Raji (cell line): ENCODE results near the gene GALNT17.

Experiments
- POLR2A ChIP-seq: IDR thresholded peaks from 2 replicates; pipeline ENCODE4 v1.6.1; 2011; ENCODE audit warnings: low read depth, low read length, control low read depth; ENCODE audit not compliant: insufficient read depth

The GALNT17 gene

DNA sequence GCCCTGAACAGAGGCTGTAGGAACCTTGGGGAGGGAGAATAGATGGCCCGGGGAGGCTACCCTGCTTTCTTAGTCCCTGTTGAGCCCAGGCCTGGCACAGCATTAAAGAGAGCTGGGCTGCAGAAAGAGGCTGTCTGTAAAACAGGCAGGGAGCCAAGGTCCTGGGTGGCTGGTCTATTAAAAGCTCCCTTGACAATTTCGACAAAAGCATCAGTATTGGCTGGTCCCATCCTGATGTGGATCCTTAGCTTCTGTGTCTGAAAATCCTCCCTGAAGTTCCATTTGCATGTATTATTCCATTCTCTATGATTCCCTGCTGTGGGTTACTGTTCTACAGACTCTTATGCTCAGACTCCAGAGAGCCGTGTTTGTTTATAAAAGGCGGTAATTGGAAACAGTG lies 158.5 kb downstream of the GALNT17 start:
- TF ChIP-seq POLR2A = no peak

DNA sequence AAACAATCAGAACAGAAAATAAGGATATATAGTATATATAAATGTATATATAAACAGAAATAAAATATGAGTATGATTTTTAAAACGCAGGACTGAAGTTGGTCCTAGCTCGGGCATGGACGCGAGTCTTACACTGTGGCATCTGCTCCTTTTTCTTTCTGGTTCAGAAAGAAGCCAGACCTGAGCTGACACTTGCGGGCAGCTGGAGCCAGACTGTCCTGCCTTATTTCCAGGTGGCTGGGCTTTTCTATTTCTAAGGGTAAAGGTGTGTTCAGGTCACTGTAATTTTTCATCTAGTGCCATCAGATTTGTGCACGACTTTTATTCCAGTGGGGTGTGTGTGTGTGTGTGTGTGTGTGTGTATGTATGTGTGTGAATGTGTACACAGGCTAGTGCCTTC lies 166.4 kb downstream of the GALNT17 start:
- no peak for TF ChIP-seq POLR2A

DNA sequence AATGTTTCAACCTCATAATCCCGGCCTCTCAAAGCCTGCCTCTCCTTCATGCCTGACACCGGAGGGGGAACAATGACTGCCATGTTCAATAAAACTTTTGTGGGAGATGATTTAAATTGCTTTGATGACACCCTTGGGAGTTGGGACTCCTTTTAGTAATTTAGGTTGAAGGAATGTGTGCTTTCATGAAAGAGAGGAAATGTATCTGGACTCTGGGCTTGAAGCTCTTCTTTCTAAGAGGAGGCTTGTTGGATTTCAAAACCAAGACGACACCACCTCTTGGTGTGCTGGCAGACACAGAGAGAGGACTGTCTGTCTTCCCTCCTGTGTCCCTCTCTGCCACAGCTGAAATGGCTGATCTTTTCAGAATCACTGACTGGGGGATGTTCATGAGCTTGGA lies 168.1 kb downstream of the GALNT17 start:
- TF ChIP-seq POLR2A = no peak

DNA sequence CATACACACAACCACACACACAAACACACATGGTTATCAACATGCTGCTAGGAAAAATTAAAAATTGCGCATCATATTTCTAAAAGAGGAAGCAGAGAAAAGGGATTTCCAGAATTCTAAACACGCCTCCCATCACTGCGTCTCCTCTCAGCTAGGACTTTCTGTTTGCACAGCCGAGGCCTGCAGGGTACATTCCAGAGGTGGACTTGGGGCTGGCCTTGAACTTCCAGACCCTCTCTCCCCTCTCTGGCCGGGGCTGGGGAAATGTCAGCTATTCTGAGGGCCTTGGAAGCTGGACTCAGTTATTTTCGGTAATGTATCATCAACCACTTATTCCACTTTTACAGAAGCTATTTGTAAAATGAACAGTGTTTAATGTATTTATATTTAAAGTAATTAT lies 168.7 kb downstream of the GALNT17 start:
- no peak for TF ChIP-seq POLR2A

DNA sequence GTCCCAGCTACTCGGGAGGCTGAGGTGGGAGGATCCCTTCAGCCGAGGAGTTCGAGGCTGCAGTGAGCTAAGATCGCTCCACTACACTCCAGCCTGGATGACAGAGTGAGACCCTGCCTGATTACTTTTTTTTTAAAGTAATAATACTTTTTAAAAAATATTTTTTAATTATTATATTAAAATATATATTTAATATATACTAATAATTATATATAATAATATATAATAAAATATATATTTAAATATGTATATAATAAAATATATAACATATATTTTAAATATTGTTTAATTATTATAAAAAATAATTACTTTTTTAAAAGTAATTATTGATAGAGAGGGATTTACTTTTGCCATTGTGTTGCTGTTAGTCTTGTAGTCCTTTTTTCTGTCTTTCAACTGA lies 169.2 kb downstream of the GALNT17 start:
- no peak for TF ChIP-seq POLR2A

DNA sequence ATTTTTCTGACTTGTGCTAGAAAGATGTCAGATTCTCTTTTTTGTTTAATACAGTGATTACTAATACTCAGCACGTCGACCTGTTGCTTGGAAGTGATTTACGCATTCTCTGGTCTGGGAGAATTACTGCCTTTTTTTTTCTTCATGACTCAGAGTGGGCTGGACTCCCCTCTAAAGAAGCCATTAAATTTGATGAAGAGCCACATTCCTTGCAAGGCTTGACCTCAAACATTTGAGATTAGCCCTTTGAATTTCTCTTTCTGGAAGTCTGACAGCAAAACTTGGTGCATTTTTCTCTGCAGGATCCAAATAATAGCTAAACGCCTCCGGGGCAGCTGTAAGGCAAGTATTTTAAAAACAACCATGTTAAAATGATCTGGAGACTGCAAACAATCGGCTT lies 171.6 kb downstream of the GALNT17 start:
- TF ChIP-seq POLR2A = no peak

DNA sequence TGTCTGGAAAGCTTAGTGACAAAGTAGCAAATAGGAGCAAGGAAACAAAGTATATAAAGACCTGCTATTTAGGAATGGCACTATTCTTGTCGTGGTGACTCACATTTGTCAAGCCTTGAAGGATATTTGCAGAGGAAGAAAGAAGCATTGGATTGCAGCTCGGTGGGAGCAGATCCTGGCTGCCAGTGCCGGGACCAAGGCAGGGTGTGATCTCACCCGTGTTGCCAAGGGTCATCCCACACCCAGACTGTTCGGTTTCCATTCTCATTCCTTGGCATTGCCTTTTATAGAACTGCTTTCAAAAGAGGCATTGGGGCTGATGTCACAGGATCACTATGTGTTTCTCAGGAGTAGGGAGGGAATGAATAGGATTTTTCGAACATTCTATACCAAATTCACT lies 176.2 kb downstream of the GALNT17 start:
- no peak for TF ChIP-seq POLR2A

DNA sequence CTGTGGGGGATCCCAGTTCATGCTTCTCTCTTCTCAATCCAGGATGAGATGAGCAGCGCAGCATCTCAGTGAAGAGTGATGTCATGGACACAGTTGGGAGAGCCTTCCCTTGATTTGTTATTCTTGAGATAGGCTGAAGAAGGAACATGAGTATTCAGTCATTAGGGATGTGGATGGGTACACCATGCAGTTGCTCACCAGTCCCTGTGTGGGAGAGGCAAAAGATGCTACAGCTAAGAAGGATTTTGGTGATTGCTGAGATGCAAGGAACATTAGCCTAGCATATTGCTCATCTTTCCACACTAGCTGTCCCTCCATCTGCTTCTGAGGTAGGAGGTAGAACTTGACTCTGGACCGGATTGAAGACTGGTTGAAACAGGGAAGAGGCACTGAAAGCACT lies 179.6 kb downstream of the GALNT17 start:
- no peak for TF ChIP-seq POLR2A

DNA sequence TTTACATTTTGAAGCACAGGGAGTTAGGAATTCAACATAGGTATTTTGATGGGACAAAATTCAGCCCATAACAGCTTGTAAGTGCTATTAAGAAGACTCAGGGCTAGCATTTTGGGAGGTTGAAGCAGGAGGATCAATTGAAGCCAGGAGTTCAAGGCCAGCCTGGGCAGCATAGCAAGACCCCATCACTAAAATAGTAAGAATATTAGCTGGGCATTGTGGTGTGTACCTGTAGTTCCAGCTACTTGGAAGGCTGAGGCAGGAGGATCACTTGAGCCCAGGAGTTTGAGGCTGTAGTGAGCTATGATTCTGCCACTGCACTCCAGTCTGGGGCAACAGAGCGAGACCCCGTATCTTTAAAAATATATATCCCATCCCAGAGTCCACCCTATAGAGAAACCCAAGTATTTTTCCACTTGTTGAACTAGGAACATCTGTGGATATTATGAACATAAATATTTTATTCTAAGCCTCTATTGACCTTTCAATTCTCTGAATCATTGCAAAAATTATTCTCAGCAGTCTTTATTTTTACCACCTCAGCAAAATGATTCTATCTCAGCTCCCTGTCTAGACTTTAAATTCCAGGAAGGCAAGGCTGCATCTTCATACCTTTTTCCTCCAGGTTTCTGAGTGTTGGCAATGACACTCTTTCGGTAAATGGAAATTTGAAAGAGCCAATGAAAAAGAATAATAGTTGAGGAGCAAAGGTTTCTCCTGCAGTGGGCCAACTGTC lies 181.0 kb downstream of the GALNT17 start:
- no peak for TF ChIP-seq POLR2A

DNA sequence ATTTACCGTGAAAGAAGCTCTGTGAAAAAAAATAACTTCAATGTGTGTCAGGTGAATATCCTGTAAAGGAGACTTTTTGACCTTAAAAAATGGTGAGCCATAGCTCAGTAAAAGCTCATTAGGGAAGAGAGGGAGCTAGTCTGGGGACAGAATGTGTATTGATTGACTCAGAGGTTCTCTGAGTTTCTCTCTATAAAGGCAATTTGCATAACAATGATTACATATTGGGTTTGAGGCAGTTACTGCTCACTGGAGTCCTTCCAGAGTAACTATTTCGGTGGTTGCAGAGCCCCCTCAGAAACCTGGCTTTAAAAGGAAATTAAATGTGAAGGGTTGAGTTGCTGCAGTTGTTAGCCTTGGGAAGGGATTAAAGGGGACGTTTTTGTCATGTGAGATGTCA lies 181.6 kb downstream of the GALNT17 start:
- no peak for TF ChIP-seq POLR2A

DNA sequence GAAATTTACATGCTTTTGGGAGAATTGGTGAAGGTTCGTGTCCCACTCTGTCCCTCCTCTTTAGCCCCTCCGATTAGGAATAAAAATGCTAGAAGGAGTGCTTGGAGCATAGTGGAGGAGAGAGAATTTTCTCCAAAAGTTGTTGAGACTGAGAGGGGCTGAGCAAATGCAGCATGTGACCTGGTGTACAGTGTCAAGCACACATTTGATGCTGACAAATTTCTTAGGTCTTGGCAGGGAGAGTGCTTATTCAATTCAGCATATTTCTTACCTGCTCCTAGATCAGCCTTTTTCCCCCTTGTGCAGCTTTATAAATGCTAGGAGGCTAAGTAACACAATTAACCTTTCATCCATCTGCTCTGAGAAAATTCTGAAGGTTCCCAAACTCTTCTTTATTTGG lies 189.0 kb downstream of the GALNT17 start:
- no peak for TF ChIP-seq POLR2A

DNA sequence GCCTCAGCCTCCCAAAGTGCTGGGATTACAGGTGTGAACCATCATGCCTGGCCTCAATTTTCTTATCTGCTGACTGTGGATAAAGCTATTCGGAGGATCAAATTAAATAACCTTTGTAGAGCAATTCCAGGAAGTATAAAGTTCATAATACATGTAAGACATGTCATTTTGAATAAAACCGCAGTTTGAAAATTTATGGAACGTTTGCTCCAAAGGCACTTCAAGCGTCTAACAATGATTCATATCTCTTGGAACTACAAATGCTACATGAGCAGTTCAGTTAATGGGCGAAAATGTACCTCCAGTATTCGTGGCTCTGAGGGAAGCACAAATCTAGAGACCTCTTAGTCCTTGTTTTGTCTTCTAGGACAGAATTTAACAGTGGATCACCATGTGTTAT lies 190.3 kb downstream of the GALNT17 start:
- no peak for TF ChIP-seq POLR2A

DNA sequence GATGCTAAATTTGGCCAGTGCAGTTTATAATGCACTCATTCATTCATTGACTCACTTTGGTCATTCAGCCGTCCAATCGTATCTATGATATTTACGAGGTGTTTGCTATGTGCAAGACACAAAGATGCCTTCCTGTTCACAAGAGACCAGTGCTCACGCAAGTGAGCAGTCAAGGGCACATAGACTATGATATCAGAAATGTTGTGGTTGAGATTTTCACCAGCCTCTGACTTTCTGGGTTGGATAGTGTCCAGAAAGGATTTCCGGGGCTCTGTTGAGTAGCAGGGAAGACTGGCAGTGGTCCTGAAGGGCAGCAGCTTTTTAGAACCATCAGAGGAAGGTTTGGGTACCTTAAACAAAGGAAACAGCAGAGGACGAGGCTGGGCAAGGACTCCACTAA lies 191.8 kb downstream of the GALNT17 start:
- TF ChIP-seq POLR2A = no peak

DNA sequence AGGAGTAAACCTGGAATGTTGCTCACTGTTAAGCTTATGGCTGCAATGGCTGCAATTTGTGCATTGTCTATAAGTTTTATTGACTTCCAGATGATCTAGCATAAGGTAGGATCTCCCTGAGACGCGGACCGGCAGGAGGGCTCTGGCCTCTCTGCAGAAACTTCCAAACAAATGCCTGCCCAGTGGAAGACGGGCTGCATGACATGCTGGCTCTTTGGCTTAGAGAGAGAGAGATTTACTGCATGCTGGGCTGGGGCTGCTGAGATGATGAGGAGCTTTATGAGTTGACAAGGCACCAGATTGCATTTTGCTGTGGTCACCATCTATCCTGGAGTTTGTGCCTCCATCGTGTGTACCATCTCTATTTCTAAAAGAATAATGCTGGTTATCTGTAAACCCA lies 193.2 kb downstream of the GALNT17 start:
- no peak for TF ChIP-seq POLR2A

DNA sequence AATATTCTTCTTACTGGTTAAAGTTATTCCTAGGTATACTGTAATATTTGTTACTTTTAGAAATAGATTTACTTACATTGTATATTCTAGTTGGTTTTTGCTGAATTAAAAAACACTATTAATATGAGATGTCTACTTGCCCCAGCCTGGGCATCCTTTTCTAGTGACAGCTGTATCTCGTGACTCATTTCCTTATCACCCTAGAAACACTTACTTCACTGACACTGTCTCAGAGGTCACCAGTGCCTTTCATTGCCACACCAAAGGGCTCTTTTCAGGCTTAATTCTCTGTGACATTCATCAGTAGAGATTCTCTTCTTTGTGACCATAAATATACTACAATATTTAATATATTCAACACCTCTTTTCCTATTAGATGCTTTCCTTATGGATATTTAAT lies 194.7 kb downstream of the GALNT17 start:
- no peak for TF ChIP-seq POLR2A

DNA sequence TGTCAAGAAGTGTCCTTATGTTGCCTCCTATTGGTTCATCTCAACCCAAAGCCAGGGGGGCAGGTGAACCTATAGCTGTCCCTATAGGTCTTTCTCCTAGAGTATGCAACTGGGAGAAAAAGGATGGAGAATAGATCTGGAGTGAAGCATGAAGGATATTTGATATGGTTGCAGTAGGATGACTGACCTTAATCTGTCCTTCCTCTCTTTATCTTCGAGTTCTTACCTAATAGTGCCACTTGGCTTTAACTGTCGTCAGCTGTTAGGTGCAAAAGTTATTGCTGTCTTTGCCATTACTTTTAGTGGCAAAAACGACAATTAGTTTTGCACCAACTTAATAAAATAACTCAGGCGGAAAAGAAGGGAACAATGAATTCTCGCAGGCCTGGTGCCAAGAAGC lies 196.0 kb downstream of the GALNT17 start:
- no peak for TF ChIP-seq POLR2A

DNA sequence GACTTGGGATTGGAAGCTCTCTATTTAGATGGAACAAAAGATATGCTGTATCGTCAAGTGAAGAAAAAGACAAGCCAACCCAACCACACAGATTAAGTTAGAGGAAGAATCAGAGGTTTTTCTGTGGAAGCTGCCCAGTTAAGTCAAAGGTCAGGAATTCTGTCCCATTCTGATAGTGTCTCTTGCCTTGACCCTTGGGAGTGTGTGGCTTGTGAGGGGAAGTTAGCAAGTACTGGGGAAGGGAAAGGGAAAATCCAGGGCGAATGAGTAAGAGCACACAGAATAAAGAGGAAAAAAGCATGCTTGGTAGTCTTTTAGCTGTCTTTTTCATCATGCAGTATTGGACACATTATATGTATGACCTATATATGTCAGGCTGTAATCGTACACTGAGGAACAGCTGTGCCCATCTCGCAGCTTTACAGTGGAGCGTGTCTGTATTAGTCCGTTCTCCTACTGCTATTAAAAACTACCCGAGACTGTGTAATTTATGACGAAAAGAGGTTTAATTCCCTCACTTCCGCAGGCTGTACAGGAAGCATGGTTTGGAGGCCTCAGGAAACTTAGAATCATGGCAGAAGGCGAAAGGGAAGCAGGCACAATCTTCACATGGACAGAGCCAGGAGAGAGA lies 197.2 kb downstream of the GALNT17 start:
- no peak for TF ChIP-seq POLR2A
